WTC11 (cell line): ENCODE data around the gene UBE2V1. TPM values are rescaled to one million over a fixed set of nuclear protein-coding genes. Genes with fewer than 3 reads are reported as not detected.

ENCODE experiments used
- ATAC-seq: fragments of 200-7000 bp; cut with Tn5 transposase; 2 replicates; pipeline ENCODE4 v1.10.0; 2021; ENCODE audit warnings: mild to moderate bottlenecking, moderate library complexity
- CTCF ChIA-PET: fragments of 300-600 bp; sonication (Branson Sonifier 250); formaldehyde crosslinking; loops from one replicate; lab custom pipeline; 2021; ENCODE audit warnings: antibody characterized with exemption; lab: Charles Lee
- POLR2A ChIA-PET: fragments of 350-600 bp; sonication (Branson Sonifier 250); formaldehyde crosslinking; loops from one replicate; lab custom pipeline; 2021; ENCODE audit warnings: antibody characterized with exemption; lab: Charles Lee
- DNase-seq: peaks from one replicate; pipeline ENCODE4 v3.0.0; 2021; ENCODE audit warnings: low spot score
- H3K27ac Mint-ChIP-seq: 2 replicates; pipeline ENCODE4 v1.8.0; 2021; ENCODE audit warnings: mixed read lengths
- H3K27me3 Mint-ChIP-seq: 2 replicates; pipeline ENCODE4 v1.8.0; 2021; ENCODE audit warnings: low read depth, mild to moderate bottlenecking, moderate library complexity, mixed read lengths
- H3K36me3 Mint-ChIP-seq: 2 replicates; pipeline ENCODE4 v1.8.0; 2021; ENCODE audit warnings: mixed read lengths
- H3K4me1 Mint-ChIP-seq: 2 replicates; pipeline ENCODE4 v1.8.0; 2022; ENCODE audit warnings: mixed read lengths
- H3K4me3 Mint-ChIP-seq: 2 replicates; pipeline ENCODE4 v1.8.0; 2021; ENCODE audit warnings: mild to moderate bottlenecking, moderate library complexity, mixed read lengths
- H3K9me3 Mint-ChIP-seq: 2 replicates; pipeline ENCODE4 v1.8.0; 2021; ENCODE audit warnings: mixed read lengths
- AFF4 ChIP-seq: sonication (generic); formaldehyde crosslinking; IDR thresholded peaks from 2 replicates; pipeline ENCODE4 v1.8.1; 2023; ENCODE audit warnings: mild to moderate bottlenecking, missing genetic modification reagents, borderline replicate concordance
- ETV6 ChIP-seq: sonication (generic); formaldehyde crosslinking; IDR thresholded peaks from 2 replicates; pipeline ENCODE4 v1.8.1; 2022; ENCODE audit warnings: mild to moderate bottlenecking, missing genetic modification reagents
- HMGA2 ChIP-seq: fragments of 250-450 bp; sonication (Bioruptor Pico); IDR thresholded peaks from 2 replicates; pipeline ENCODE4 v1.4.0; 2021; ENCODE audit warnings: mild to moderate bottlenecking, moderate library complexity
- IRF1 ChIP-seq: sonication (generic); formaldehyde crosslinking; IDR thresholded peaks from 2 replicates; pipeline ENCODE4 v1.8.0; 2023; ENCODE audit warnings: missing genetic modification reagents
- RORB ChIP-seq: fragments of 250-450 bp; sonication (Bioruptor Pico); IDR thresholded peaks from 2 replicates; pipeline ENCODE4 v1.9.0; 2021; ENCODE audit warnings: mild to moderate bottlenecking
- TEAD1 ChIP-seq: sonication (generic); formaldehyde crosslinking; IDR thresholded peaks from 2 replicates; pipeline ENCODE4 v1.8.0; 2022; ENCODE audit warnings: mild to moderate bottlenecking, missing genetic modification reagents
- ZNF121 ChIP-seq: sonication (generic); formaldehyde crosslinking; IDR thresholded peaks from 2 replicates; pipeline ENCODE4 v1.8.0; 2023; ENCODE audit warnings: missing genetic modification reagents
- ZNF281 ChIP-seq: sonication (generic); formaldehyde crosslinking; IDR thresholded peaks from 2 replicates; pipeline ENCODE4 v1.8.0; 2023; ENCODE audit warnings: mild to moderate bottlenecking, missing genetic modification reagents
- total RNA-seq: library from RNA; stranded (reverse); gene quantifications from 3 replicates; pipeline ENCODE4 v1.2.3, GENCODE V29; 2021
- TF ChIP-seq, protein P1 (sequence below): sonication (generic); formaldehyde crosslinking; IDR thresholded peaks from 2 replicates; pipeline ENCODE4 v1.8.0; 2022; ENCODE audit warnings: mild to moderate bottlenecking, missing genetic modification reagents
- TF ChIP-seq, protein P2 (sequence below): sonication (generic); formaldehyde crosslinking; IDR thresholded peaks from 2 replicates; pipeline ENCODE4 v1.8.0; 2023; ENCODE audit warnings: missing genetic modification reagents, mild to moderate bottlenecking, borderline replicate concordance

UBE2V1 gene
- total RNA-seq, 1 experiment from 2014 or later = 144 TPM

GRCh38 chr20:50126662-50127061 lies 13.7 kb upstream of the UBE2V1 start (continued):
- TF ChIP-seq AFF4 (no peak), TEAD1 (CRISPR knock-in tag) (no peak), ZNF281 (CRISPR knock-in tag) (no peak)

DNA sequence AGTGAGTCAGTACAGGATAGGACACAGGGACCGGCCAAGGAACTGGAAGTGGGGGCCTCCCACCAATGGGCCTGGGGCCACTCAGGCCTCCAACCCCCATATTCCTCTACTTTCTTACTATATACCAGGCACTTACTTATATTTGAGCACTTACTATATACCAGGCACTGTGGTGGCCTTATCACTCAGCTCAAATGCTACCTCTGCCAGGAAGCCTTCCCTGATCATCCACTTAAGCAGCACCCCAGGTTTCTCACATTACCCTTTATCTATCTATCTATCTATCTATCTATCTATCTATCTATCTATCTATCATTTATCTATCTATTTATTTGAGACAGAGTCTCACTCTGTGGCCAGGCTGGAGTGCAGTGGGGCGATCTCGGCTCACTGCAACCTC lies 12.3 kb upstream of the UBE2V1 start:
- Mint-ChIP-seq H3K9me3 (peaks cover 6% of the 10 kb centered on the region; the same call in 1 of the 2 replicates), H3K27me3 (no peaks in the 10 kb centered on the region), H3K27ac (no peak overlapping the region), H3K4me3 (no peak overlapping the region), H3K4me1 (peaks cover 6% of the 10 kb centered on the region; the same call in 1 of the 2 replicates), H3K36me3 (peaks cover 68% of the 10 kb centered on the region)
- ATAC-seq = no peak
- TF ChIP-seq RORB (CRISPR knock-in tag) (no peak), HMGA2 (no peak)
- ChIA-PET POLR2A (no interaction called here), CTCF (no interaction called here)
- no peak for DNase-seq

DNA sequence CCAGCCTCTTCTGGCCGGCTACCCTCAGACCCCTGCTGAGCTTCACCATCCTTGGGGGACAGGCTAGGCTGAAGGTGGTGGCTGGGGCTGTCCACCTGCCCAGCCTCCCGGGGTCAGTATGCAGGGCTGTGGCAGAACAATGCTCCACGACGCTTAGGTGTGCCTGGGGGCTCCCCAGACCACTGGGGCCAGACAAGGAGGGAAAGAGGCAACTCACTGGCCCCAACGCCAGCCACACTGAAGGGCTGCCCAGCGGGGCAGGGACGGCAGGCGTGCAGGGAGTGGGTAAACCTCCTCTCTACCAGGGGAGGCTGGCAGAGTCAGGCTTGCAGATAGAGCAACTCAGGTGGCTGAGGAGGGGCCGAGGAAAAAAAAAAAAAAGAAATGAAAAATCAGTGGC lies 11.5 kb upstream of the UBE2V1 start:
- ATAC-seq (no peak), DNase-seq (no peak)
- no peak overlapping the region for H3K4me3 Mint-ChIP-seq
- H3K9me3 Mint-ChIP-seq = peaks cover 6% of the 10 kb centered on the region; the same call in 1 of the 2 replicates
- H3K36me3 Mint-ChIP-seq = peaks cover 61% of the 10 kb centered on the region
- H3K27ac Mint-ChIP-seq = no peak overlapping the region
- peaks cover 3% of the 10 kb centered on the region; the same call in 1 of the 2 replicates for H3K4me1 Mint-ChIP-seq
- ChIA-PET CTCF (no interaction called here), POLR2A (no interaction called here)
- H3K27me3 Mint-ChIP-seq = 0 out of 2 replicates have a peak, but pooled peaks cover under 1% of the 10 kb centered on the region
- TF ChIP-seq, protein P1, sequence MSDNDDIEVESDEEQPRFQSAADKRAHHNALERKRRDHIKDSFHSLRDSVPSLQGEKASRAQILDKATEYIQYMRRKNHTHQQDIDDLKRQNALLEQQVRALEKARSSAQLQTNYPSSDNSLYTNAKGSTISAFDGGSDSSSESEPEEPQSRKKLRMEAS = no peak
- TF ChIP-seq IRF1 (CRISPR knock-in tag) (no peak), AFF4 (no peak), ZNF281 (CRISPR knock-in tag) (no peak), ETV6 (no peak), HMGA2 (no peak), ZNF121 (CRISPR knock-in tag) (no peak)
- TF ChIP-seq, protein P2, sequence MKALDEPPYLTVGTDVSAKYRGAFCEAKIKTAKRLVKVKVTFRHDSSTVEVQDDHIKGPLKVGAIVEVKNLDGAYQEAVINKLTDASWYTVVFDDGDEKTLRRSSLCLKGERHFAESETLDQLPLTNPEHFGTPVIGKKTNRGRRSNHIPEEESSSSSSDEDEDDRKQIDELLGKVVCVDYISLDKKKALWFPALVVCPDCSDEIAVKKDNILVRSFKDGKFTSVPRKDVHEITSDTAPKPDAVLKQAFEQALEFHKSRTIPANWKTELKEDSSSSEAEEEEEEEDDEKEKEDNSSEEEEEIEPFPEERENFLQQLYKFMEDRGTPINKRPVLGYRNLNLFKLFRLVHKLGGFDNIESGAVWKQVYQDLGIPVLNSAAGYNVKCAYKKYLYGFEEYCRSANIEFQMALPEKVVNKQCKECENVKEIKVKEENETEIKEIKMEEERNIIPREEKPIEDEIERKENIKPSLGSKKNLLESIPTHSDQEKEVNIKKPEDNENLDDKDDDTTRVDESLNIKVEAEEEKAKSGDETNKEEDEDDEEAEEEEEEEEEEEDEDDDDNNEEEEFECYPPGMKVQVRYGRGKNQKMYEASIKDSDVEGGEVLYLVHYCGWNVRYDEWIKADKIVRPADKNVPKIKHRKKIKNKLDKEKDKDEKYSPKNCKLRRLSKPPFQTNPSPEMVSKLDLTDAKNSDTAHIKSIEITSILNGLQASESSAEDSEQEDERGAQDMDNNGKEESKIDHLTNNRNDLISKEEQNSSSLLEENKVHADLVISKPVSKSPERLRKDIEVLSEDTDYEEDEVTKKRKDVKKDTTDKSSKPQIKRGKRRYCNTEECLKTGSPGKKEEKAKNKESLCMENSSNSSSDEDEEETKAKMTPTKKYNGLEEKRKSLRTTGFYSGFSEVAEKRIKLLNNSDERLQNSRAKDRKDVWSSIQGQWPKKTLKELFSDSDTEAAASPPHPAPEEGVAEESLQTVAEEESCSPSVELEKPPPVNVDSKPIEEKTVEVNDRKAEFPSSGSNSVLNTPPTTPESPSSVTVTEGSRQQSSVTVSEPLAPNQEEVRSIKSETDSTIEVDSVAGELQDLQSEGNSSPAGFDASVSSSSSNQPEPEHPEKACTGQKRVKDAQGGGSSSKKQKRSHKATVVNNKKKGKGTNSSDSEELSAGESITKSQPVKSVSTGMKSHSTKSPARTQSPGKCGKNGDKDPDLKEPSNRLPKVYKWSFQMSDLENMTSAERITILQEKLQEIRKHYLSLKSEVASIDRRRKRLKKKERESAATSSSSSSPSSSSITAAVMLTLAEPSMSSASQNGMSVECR (CRISPR knock-in tag) = no peak
